Type B pancreatic cell (in vitro differentiated cells): ENCODE measurements around the gene RRAGD. TPM values are rescaled to one million over a fixed set of nuclear protein-coding genes. Genes with fewer than 3 reads are reported as not detected.

ENCODE experiments used
- DNase-seq: peaks from one replicate; pipeline ENCODE4 v3.0.0; 2021; ENCODE audit warnings: mixed read lengths; ENCODE audit not compliant: unreplicated experiment; ENCODE audit errors: extremely low spot score
- H3K27ac Mint-ChIP-seq: 2 replicates; pipeline ENCODE4 v1.8.0; 2021; ENCODE audit warnings: mild to moderate bottlenecking, mixed read lengths
- H3K27me3 Mint-ChIP-seq: 2 replicates; pipeline ENCODE4 v1.8.0; 2021; ENCODE audit warnings: mixed read lengths
- H3K36me3 Mint-ChIP-seq: 2 replicates; pipeline ENCODE4 v1.8.0; 2021; ENCODE audit warnings: mixed read lengths
- H3K4me1 Mint-ChIP-seq: one replicate; pipeline ENCODE4 v1.8.0; 2021; ENCODE audit warnings: mixed read lengths; ENCODE audit not compliant: unreplicated experiment
- H3K4me3 Mint-ChIP-seq: 2 replicates; pipeline ENCODE4 v1.8.0; 2021; ENCODE audit warnings: mild to moderate bottlenecking, mixed read lengths
- H3K9me3 Mint-ChIP-seq: 2 replicates; pipeline ENCODE4 v1.8.0; 2021; ENCODE audit warnings: mixed read lengths
- total RNA-seq: library from RNA; stranded (reverse); gene quantifications from 2 replicates; pipeline ENCODE4 v1.2.1, GENCODE V29; 2021; ENCODE audit warnings: low replicate concordance
- TF ChIP-seq, protein P1 (sequence below): fragments of 200-600 bp; sonication (generic); conservative IDR thresholded peaks from 2 replicates; pipeline ENCODE4 v1.5.0; 2021; ENCODE audit warnings: antibody characterized with exemption, mild to moderate bottlenecking

Gene RRAGD
- total RNA-seq, 1 donor from 2014 or later = 18.0 TPM

DNA sequence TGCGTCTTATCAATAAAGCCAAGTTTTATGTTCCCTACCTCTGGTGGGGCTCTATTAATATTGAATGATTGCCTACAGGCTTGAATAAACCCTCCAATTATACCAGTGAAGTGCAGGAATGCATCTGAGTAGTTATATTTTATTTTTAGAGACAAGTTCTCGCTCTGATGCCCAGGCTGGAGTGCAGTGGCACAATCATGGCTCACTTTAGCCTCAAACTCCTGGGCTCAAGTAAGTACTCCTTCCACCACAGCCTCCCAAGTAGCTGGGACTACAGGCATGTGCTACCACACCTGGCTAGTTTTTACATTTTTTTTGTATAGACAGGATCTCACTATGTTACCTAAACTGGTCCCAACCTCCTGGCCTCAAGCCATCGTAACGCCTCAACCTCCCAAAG lies 33.4 kb downstream of the RRAGD start:
- Mint-ChIP-seq H3K9me3 (no peaks in the 10 kb centered on the region), H3K27me3 (no peaks in the 10 kb centered on the region), H3K4me1 (peaks cover 14% of the 10 kb centered on the region), H3K4me3 (no peak overlapping the region), H3K36me3 (no peaks in the 10 kb centered on the region), H3K27ac (no peak overlapping the region)
- no peak for DNase-seq
- TF ChIP-seq, protein P1, sequence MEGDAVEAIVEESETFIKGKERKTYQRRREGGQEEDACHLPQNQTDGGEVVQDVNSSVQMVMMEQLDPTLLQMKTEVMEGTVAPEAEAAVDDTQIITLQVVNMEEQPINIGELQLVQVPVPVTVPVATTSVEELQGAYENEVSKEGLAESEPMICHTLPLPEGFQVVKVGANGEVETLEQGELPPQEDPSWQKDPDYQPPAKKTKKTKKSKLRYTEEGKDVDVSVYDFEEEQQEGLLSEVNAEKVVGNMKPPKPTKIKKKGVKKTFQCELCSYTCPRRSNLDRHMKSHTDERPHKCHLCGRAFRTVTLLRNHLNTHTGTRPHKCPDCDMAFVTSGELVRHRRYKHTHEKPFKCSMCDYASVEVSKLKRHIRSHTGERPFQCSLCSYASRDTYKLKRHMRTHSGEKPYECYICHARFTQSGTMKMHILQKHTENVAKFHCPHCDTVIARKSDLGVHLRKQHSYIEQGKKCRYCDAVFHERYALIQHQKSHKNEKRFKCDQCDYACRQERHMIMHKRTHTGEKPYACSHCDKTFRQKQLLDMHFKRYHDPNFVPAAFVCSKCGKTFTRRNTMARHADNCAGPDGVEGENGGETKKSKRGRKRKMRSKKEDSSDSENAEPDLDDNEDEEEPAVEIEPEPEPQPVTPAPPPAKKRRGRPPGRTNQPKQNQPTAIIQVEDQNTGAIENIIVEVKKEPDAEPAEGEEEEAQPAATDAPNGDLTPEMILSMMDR = no peak

DNA sequence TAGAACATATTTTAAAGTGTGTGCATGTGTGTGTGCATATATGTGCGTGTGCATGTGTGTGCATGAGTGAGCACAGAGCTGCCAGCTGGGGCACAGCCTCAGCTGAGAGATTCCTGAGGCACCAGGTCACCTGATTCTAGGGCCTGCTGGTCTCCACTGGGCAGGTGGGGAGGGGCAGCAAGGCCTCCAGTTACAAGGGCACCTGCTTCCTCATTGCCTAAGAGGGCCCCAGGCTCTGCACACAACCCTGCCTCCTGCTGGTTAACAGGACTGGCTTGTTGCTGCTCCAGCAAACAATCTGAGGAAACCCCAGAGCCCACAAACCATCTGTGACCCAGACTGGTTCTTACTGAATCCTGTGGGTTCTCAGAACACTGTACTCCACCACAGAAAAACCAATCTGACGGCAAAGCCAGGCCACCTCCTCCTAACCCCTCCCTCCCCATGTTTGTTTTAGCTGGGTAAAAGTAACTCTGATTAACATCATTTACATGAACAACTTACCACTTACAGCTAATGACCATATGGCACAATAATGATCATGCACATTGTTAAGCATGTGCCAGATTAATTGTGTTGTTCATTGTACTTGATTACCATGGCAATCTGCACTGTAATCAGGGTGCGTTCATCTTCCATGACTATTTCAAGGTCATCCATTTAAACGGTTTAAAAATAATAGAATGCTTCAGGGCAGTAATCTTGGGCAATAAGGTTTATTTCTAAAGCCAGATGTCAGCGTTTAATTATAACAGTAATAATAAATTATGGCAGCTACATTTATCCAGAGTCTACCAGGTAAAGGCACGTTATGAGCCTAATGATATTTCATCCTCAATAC lies 36.4 kb downstream of the RRAGD start:
- peak overlapping the region; percentile 20 for H3K4me3 Mint-ChIP-seq
- no peak for DNase-seq
- no peaks in the 10 kb centered on the region for H3K9me3 Mint-ChIP-seq
- peaks cover 14% of the 10 kb centered on the region for H3K4me1 Mint-ChIP-seq
- TF ChIP-seq, protein P1 = peak; percentile 41
- H3K36me3 Mint-ChIP-seq = no peaks in the 10 kb centered on the region
- no peaks in the 10 kb centered on the region for H3K27me3 Mint-ChIP-seq
- peak overlapping the region; percentile 34 for H3K27ac Mint-ChIP-seq

- Mint-ChIP-seq H3K9me3 (no peaks in the 10 kb centered on the region), H3K4me1 (peaks cover 24% of the 10 kb centered on the region), H3K27ac (no peak overlapping the region)
These were observed 39.6 kb downstream of the RRAGD start for GRCh38 chr6:89372506-89372901.

DNA sequence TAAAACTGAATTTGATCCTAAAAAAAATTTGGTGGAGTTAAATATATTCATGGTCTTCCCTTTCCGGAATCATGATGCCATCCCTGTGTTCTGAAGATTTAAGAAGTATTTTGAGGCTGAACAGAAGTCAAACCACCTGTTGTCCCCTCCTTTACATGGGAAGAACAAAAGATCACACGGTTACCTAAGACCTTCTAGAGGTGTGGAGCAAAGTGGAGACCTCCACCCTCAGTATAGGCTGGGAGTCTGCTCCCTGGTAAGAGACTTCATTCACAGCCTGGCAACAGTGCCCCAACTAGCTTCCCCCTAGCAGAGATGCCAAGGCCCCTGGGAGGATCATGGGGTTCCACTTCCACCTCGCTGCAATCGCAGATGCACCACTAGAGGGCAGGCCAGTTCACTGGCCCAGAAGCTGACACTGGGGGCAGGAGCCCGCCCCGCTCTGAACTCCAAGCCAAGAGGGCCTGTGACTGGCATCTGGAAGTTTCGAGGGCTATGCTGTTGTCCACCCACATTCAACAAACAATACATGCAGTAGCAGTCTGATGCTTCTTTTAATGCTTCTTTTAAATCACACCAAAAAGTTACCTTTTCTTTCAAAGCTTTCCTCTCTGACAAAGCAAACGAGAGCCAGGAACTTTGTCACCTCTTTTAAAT lies 40.1 kb downstream of the RRAGD start:
- Mint-ChIP-seq H3K9me3 (no peaks in the 10 kb centered on the region), H3K4me1 (peaks cover 24% of the 10 kb centered on the region), H3K27me3 (no peaks in the 10 kb centered on the region), H3K27ac (no peak overlapping the region), H3K4me3 (no peak overlapping the region), H3K36me3 (no peaks in the 10 kb centered on the region)
- DNase-seq = peak; percentile 76
- TF ChIP-seq, protein P1 = peak; percentile 92

More at GRCh38 chr6:89372506-89372901, 39.6 kb downstream of the RRAGD start:
- Mint-ChIP-seq H3K4me3 (no peak overlapping the region), H3K36me3 (no peaks in the 10 kb centered on the region), H3K27me3 (no peaks in the 10 kb centered on the region)
- TF ChIP-seq, protein P1 = no peak
- DNase-seq = no peak

- TF ChIP-seq, protein P1 = peak; percentile 62
- Mint-ChIP-seq H3K27me3 (no peaks in the 10 kb centered on the region), H3K36me3 (no peaks in the 10 kb centered on the region), H3K27ac (no peak overlapping the region), H3K4me1 (peaks cover 9% of the 10 kb centered on the region), H3K9me3 (no peaks in the 10 kb centered on the region), H3K4me3 (no peak overlapping the region)
- DNase-seq = no peak
These were observed 43.1 kb downstream of the RRAGD start for GRCh38 chr6:89368999-89369398.
